Hindlimb muscle (tissue), 1 donor: Measurements from ENCODE around the gene KDM3A. TPM values are rescaled to one million over a fixed set of nuclear protein-coding genes. Genes with fewer than 3 reads are reported as not detected.

Source experiments
- DNase-seq: peaks from one replicate; pipeline ENCODE4 v3.0.0-alpha.2; 2013
- polyA plus RNA-seq: library from polyadenylated mRNA; unstranded; fragments of 120-200 nt; gene quantifications from one replicate; pipeline ENCODE4 v1.2.1, GENCODE V29; 2013; ENCODE audit not compliant: insufficient read length

Gene KDM3A
- polyA plus RNA-seq, 1 donor, result 62.1 TPM

GRCh38 chr2:86523491-86523890 lies 82.3 kb downstream of the KDM3A start:
- DNase-seq, result no peak

- DNase-seq, result no peak
Measured at GRCh38 chr2:86525421-86526340, 84.5 kb downstream of the KDM3A start.

GRCh38 chr2:86533589-86533988 lies 92.4 kb downstream of the KDM3A start:
- DNase-seq, result no peak

- no peak for DNase-seq
Measured at GRCh38 chr2:86541334-86541733, 100.2 kb downstream of the KDM3A start.

Other genes starting within 250 kb of the KDM3A start
- 71.7 TPM for gene IMMT, start 245.9 kb upstream of the KDM3A start, polyA plus RNA-seq
- 29.2 TPM for gene MRPL35, start 241.9 kb upstream of the KDM3A start, polyA plus RNA-seq
- gene REEP1, start 103.7 kb upstream of the KDM3A start, polyA plus RNA-seq, result 88.7 TPM
- gene CHMP3, start 122.1 kb downstream of the KDM3A start, polyA plus RNA-seq, result 129 TPM
- gene RNF103, start 182.5 kb downstream of the KDM3A start, polyA plus RNA-seq, result 32.8 TPM